Kidney (tissue), 14 donors: ENCODE results near the gene SOHLH1. TPM values are rescaled to one million over a fixed set of nuclear protein-coding genes. Genes with fewer than 3 reads are reported as not detected.

Experiments used
- DNase-seq, 5 donors: peaks; one replicate each; pipeline ENCODE4 v3.0.0-alpha.2; 2013 to 2020
- FAIRE-seq: peaks from 2 replicates; lab custom pipeline; 2012; peaks lifted over from hg19 to GRCh38; lab: Jason Lieb, UNC
- H3K27ac ChIP-seq, 2 donors: one replicate each; pipeline ENCODE4 v1.7.0; 2013; ENCODE audit warnings: low read depth in 2 of 2, low read length in 2 of 2, inconsistent platforms in 1 of 2
- H3K27me3 ChIP-seq: one replicate; pipeline ENCODE4 v1.7.1; 2013; ENCODE audit warnings: low read length, inconsistent platforms; ENCODE audit not compliant: control insufficient read depth, insufficient read depth
- H3K36me3 ChIP-seq, 3 donors: one replicate each; pipeline versions ENCODE4 v1.7.0 to v1.7.1; 2013; ENCODE audit warnings: low read length in 3 of 3, control low read depth in 1 of 3, inconsistent platforms in 1 of 3; ENCODE audit not compliant: insufficient read depth in 3 of 3, control insufficient read depth in 2 of 3
- H3K4me1 ChIP-seq, 3 donors: one replicate each; pipeline versions ENCODE4 v1.7.0 to v1.7.1; 2013; ENCODE audit warnings: low read length in 3 of 3, inconsistent platforms in 1 of 3, low read depth in 1 of 3; ENCODE audit not compliant: control insufficient read depth in 2 of 3, insufficient read depth in 2 of 3
- H3K4me3 ChIP-seq, 3 donors: one replicate each; pipeline versions ENCODE4 v1.7.0 to v1.8.1; 2013; ENCODE audit warnings: low read length in 3 of 3, control low read depth in 1 of 3, inconsistent platforms in 1 of 3
- H3K9ac ChIP-seq, 3 donors: one replicate each; pipeline versions ENCODE4 v1.7.0 to v1.7.1; 2013; ENCODE audit warnings: low read length in 3 of 3, control low read depth in 1 of 3, inconsistent platforms in 1 of 3
- H3K9me3 ChIP-seq, 3 donors: one replicate each; pipeline versions ENCODE4 v1.7.0 to v1.7.1; 2013; ENCODE audit warnings: low read length in 3 of 3, control low read depth in 1 of 3, inconsistent platforms in 1 of 3; ENCODE audit not compliant: control insufficient read depth in 2 of 3, insufficient read depth in 1 of 3
- intact Hi-C: fragments of 100-400 bp; cut with DNase I; formaldehyde crosslinking; loops from one replicate; pipeline ENCODE4 v1.11.1; 2022
- polyA plus RNA-seq: library from polyadenylated mRNA; stranded (reverse); fragments of 350-450 nt; fragmentation: Illumina TruSeq; extraction: RNeasy Lipid Tissue Mini Kit (QIAGEN cat#74804); gene quantifications from one replicate; pipeline ENCODE4 v1.2.3, GENCODE V29; 2014; ENCODE audit warnings: low read depth, low replicate concordance; ENCODE audit not compliant: insufficient read depth
- total RNA-seq: library from RNA; stranded (reverse); fragmentation: NEBNext Ultra II Directional; extraction: Animal tissue kit (Norgen Biotek cat#: 25700); gene quantifications from one replicate; pipeline ENCODE4 v1.2.1, GENCODE V29; 2021
- TF ChIP-seq, protein P1 (sequence below): IDR thresholded peaks from 3 replicates; pipeline ENCODE4 v1.5.1; 2012; ENCODE audit warnings: mild to moderate bottlenecking, moderate library complexity, borderline replicate concordance; ENCODE audit not compliant: insufficient read depth; ENCODE audit errors: extremely low read depth
- donor health status: control.
- donor health status: control.
- donor health status: control.
- donor health status: control.
- donor health status: control.
- donor health status: DM: yes; HTN: yes; CAD: no.
- donor health status: Normal renal cell carcinoma (clear cell type).

Gene SOHLH1
- total and polyA plus RNA-seq, 2 donors from 2014 or later: not detected

DNA sequence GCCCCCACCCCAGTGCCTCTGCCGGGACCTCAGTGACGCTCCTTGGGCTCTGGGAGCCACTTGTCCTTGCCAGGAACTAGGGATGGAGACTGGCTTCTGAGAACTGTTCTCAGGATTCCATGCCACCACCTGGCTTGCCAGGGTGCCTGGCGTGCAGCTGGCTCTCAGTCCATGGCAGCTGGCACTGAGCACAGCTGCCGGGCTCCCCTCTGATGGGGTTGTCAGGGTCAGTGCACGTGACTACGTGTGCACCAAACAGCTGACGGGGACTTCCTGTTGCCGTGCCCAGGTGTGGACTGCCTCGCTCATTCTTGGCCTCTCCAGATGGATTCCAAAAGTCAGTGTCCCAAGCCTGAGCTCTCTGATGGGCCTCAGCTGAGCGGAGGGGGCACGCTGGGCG, 12.1 kb upstream of the SOHLH1 start:
- no peak for DNase-seq
- Histone ChIP-seq H3K4me3 (no peak overlapping the region), H3K36me3 (no peaks in the 10 kb centered on the region), H3K27me3 (no peaks in the 10 kb centered on the region), H3K4me1 (no peaks in the 10 kb centered on the region), H3K27ac (no peak overlapping the region), H3K9ac (no peak overlapping the region), H3K9me3 (no peaks in the 10 kb centered on the region)
- no peak for FAIRE-seq
- TF ChIP-seq, protein P1, sequence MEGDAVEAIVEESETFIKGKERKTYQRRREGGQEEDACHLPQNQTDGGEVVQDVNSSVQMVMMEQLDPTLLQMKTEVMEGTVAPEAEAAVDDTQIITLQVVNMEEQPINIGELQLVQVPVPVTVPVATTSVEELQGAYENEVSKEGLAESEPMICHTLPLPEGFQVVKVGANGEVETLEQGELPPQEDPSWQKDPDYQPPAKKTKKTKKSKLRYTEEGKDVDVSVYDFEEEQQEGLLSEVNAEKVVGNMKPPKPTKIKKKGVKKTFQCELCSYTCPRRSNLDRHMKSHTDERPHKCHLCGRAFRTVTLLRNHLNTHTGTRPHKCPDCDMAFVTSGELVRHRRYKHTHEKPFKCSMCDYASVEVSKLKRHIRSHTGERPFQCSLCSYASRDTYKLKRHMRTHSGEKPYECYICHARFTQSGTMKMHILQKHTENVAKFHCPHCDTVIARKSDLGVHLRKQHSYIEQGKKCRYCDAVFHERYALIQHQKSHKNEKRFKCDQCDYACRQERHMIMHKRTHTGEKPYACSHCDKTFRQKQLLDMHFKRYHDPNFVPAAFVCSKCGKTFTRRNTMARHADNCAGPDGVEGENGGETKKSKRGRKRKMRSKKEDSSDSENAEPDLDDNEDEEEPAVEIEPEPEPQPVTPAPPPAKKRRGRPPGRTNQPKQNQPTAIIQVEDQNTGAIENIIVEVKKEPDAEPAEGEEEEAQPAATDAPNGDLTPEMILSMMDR: no peak
- intact Hi-C loops: no loop called here

DNA sequence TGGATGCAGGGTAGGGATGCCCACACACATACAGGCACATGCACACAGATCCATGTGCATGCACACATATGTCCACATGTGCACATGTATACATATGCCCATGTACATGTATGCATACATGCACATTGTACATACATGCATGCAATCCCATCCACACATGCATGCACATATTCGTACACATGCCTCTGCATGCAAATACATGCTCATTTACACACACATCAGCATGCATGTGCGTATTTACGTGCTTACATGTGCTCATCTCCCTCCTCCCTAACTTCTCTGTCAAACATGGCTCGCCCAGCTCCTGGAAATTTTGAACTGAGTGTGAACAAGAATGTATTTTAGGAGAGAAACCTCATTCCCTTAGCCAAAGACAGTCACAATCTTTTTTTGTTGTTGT, 8.9 kb upstream of the SOHLH1 start:
- Histone ChIP-seq H3K36me3 (no peaks in the 10 kb centered on the region), H3K9ac (no peak overlapping the region), H3K9me3 (no peaks in the 10 kb centered on the region), H3K27ac (no peak overlapping the region), H3K27me3 (no peaks in the 10 kb centered on the region), H3K4me1 (no peaks in the 10 kb centered on the region), H3K4me3 (no peak overlapping the region)
- TF ChIP-seq, protein P1: no peak
- intact Hi-C loops: no loop called here
- no peak for FAIRE-seq
- DNase-seq: no peak

DNA sequence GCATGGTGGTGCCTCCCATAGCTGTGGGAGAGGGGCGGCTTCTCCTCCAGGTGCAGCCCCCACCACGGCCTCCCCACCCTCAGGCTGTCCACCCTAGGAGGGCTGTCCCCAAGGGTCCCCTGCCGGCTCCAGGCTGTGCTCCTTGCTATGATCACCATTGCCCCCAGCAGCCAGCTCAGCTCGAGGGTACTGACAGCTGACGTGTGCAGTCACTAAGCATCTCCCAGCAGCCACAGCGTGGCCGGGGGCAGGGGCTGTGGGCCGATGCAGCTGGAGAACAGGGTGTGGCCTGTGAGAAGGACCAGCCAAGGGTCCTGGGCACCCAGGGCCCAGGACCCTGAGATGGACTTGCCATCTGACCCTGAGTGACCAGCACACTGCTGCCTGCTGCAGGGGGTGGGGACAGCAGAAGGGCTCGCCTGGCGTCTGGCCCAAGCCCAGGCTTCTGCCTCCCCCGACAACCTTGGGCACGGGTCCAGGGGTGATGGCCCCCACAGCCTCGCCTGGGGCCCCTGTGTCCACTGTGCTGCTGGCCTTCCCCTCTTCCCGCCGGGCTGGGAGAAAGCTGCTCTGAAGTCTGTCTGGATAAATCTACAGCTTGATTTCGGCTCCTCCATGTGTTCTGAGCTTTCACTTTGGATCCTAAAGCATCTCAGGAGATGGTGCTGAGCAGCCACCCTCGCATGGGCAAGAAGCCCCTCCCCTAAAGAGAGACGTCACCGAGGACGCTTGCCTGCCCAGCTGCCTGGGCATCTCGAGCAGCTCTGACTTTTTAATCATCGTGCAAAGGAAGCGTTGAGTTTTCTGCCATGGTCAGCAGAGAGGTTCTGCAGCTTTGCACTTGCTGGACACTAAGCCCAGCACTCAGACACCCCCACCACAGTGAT, 8.2 kb upstream of the SOHLH1 start:
- Histone ChIP-seq H3K27me3 (peaks cover 2% of the 10 kb centered on the region), H3K4me1 (no peaks in the 10 kb centered on the region), H3K9me3 (no peaks in the 10 kb centered on the region), H3K9ac (no peak overlapping the region), H3K36me3 (no peaks in the 10 kb centered on the region), H3K4me3 (no peak overlapping the region), H3K27ac (no peak overlapping the region)
- TF ChIP-seq, protein P1: no peak
- FAIRE-seq (no peak), DNase-seq (no peak)
- intact Hi-C loops: no loop called here

DNA sequence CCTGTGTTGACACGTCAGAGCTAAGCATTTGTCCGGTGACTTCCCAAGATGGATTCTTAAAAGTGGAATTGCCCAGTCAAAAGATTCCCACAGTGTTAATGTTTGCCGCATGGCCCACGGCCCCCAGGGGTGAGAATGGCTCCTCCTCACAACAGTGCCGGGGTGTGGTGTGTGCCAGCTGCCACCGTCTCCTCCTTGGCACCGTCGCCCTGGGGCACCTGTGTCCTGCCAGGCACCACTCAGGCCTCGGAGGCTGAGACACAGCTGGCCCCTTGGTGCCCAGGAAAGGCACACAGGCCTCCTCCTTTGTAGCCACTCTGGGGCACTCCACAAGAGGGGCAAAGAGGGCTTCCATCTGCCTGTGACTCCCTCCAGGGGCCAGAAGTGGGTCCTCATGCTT, 7.0 kb upstream of the SOHLH1 start:
- no peak for FAIRE-seq
- Histone ChIP-seq H3K9me3 (no peaks in the 10 kb centered on the region), H3K4me3 (no peak overlapping the region), H3K27me3 (peaks cover 2% of the 10 kb centered on the region), H3K36me3 (no peaks in the 10 kb centered on the region), H3K27ac (no peak overlapping the region), H3K9ac (no peak overlapping the region), H3K4me1 (no peaks in the 10 kb centered on the region)
- DNase-seq: no peak
- intact Hi-C loops: no loop called here
- TF ChIP-seq, protein P1: no peak
